GM13977 (cell line): ENCODE measurements around the gene TCEA2.
A peak's percentile ranks its signal among the peaks of the same experiment; 100 is the strongest.

Experiments
- DNase-seq: peaks from one replicate; pipeline ENCODE4 v3.0.0; 2012; ENCODE audit warnings: low spot score
- in situ Hi-C: fragments of 300-500 bp; cut with MboI; formaldehyde crosslinking; loops from one replicate; pipeline ENCODE4 v1.12.0; 2022; ENCODE audit warnings: low sequenced_read_pairs, low pct_unique_long_range_greater_than_20kb, mixed read lengths, inconsistent platforms; ENCODE audit not compliant: unreplicated experiment
- TF ChIP-seq, protein P1 (sequence below): IDR thresholded peaks from 2 replicates; pipeline ENCODE4 v1.5.1; 2012; ENCODE audit warnings: mild to moderate bottlenecking, control low read depth; ENCODE audit not compliant: insufficient read depth; ENCODE audit errors: extremely low read depth, missing control alignments

TCEA2 gene

GRCh38 chr20:64095927-64096326 is 32.9 kb downstream of the TCEA2 start:
- in situ Hi-C loops = no loop called here
- DNase-seq = no peak
- TF ChIP-seq, protein P1, sequence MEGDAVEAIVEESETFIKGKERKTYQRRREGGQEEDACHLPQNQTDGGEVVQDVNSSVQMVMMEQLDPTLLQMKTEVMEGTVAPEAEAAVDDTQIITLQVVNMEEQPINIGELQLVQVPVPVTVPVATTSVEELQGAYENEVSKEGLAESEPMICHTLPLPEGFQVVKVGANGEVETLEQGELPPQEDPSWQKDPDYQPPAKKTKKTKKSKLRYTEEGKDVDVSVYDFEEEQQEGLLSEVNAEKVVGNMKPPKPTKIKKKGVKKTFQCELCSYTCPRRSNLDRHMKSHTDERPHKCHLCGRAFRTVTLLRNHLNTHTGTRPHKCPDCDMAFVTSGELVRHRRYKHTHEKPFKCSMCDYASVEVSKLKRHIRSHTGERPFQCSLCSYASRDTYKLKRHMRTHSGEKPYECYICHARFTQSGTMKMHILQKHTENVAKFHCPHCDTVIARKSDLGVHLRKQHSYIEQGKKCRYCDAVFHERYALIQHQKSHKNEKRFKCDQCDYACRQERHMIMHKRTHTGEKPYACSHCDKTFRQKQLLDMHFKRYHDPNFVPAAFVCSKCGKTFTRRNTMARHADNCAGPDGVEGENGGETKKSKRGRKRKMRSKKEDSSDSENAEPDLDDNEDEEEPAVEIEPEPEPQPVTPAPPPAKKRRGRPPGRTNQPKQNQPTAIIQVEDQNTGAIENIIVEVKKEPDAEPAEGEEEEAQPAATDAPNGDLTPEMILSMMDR = no peak

DNA sequence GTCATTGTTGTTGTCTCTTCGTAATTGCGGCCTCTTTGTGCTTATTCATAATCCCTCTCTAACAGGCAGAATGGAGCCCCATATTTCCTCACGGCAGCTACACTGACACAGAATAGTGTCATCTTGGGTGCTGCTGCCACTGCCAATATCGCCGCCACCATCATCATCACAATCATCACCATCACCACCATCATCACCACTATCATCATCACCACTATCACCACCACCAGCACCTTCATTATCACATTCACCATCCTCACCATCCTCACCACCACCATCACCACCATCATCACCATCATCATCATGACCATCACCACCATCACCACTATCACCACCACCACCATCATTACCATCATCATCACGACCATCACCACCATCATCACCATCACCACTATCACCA is 33.5 kb downstream of the TCEA2 start:
- in situ Hi-C loops = no loop called here
- TF ChIP-seq, protein P1 = no peak
- no peak for DNase-seq

GRCh38 chr20:64098471-64099013 is 35.5 kb downstream of the TCEA2 start:
- in situ Hi-C loops = no loop called here
- TF ChIP-seq, protein P1 = no peak
- DNase-seq = no peak

- in situ Hi-C loops = no loop called here
- DNase-seq = no peak
- TF ChIP-seq, protein P1 = no peak
These were observed 36.2 kb downstream of the TCEA2 start for GRCh38 chr20:64099086-64099786.

DNA sequence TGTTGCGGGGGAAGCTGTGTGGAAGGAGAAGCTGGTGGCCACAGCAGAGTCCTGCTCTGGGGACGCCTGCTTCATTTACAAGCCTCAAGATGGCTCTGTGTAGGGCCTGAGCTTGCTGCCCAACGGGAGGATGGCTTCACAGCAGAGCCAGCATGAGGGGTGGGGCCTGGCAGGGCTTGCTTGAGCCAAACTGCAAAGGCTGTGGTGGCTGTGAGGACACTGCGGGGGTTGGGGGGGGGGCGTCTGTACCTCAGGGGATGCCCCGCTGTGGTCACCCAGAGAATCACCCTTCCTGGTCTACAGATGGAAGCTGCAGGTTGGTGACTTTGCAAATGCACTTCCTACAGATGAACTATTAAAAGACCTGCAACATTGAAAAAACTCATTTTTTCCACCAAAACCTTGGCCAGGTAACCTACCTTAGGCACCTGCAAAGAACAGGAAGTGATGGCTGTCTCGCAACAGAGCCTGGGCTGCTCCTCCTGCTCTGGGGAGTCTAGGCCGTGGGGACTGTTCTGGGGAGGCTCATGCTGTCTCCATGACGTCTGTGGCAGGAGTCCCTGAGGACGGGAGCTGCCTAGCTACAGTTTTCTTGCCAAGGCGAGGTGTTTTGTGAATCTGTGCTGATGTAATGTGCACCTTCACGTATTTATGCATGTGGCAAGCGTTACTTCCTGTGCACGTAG is 37.0 kb downstream of the TCEA2 start:
- DNase-seq = peak; percentile 77
- in situ Hi-C loops = no loop called here
- TF ChIP-seq, protein P1 = no peak

- in situ Hi-C loops = no loop called here
- DNase-seq = no peak
- TF ChIP-seq, protein P1 = no peak
These were observed 37.5 kb downstream of the TCEA2 start for GRCh38 chr20:64100566-64100888.
